K562 (cell line): ENCODE measurements around the gene TCP10L. TPM values are rescaled to one million over a fixed set of nuclear protein-coding genes. Genes with fewer than 3 reads are reported as not detected.

Source experiments
- ATF3 ChIP-seq, 2 experiments: fragments of 450-650 bp in 1 of 2; sonication (generic) in 1 of 2; formaldehyde crosslinking in 1 of 2; IDR thresholded peaks in 1 of 2; conservative IDR thresholded peaks in 1 of 2; 2 replicates each; pipeline versions ENCODE4 v1.6.1 to v1.8.1; 2016 to 2023; ENCODE audit warnings: mild to moderate bottlenecking in 2 of 2, moderate library complexity in 2 of 2, inconsistent platforms in 1 of 2, missing genetic modification reagents in 1 of 2
- CREB1 ChIP-seq, 2 experiments: sonication (generic) in 1 of 2; formaldehyde crosslinking in 1 of 2; IDR thresholded peaks; 2 replicates each; pipeline versions ENCODE4 v1.6.1 to v1.8.0; 2012 to 2022; ENCODE audit warnings: inconsistent platforms in 1 of 2, mild to moderate bottlenecking in 1 of 2, missing genetic modification reagents in 1 of 2, moderate library complexity in 1 of 2
- E2F8 ChIP-seq: fragments of 450-650 bp; IDR thresholded peaks from 2 replicates; pipeline ENCODE4 v1.7.1; 2018; ENCODE audit warnings: mild to moderate bottlenecking, low read depth; ENCODE audit not compliant: partially characterized antibody
- FOSL1 ChIP-seq: fragments of 200-800 bp; sonication (Bioruptor generic); conservative IDR thresholded peaks from 2 replicates; pipeline ENCODE4 v1.6.1; 2016; ENCODE audit warnings: missing genetic modification characterization, missing compliant biosample characterization
- L3MBTL2 ChIP-seq: fragments of 450-650 bp; IDR thresholded peaks from 2 replicates; pipeline ENCODE4 v1.6.1; 2016; ENCODE audit warnings: mild to moderate bottlenecking, moderate library complexity
- MCM5 ChIP-seq: fragments of 450-650 bp; IDR thresholded peaks from 2 replicates; pipeline ENCODE4 v1.6.1; 2016; ENCODE audit warnings: low read depth
- MNT ChIP-seq, 2 experiments: fragments of 450-650 bp; conservative IDR thresholded peaks; 2 replicates each; pipeline ENCODE4 v1.6.1; 2017; ENCODE audit warnings: mild to moderate bottlenecking in 2 of 2, moderate library complexity in 2 of 2
- PCBP2 ChIP-seq: fragments of 200-400 bp; formaldehyde crosslinking; IDR thresholded peaks from 2 replicates; pipeline ENCODE4 v1.6.1; 2018; ENCODE audit warnings: low read length, low read depth, mild to moderate bottlenecking, moderate library complexity; ENCODE audit not compliant: poor library complexity, severe bottlenecking
- SAFB ChIP-seq: fragments of 200-400 bp; formaldehyde crosslinking; IDR thresholded peaks from 2 replicates; pipeline ENCODE4 v1.6.1; 2017; ENCODE audit warnings: low read depth, low read length, borderline replicate concordance
- SOX6 ChIP-seq: fragments of 450-650 bp; IDR thresholded peaks from 2 replicates; pipeline ENCODE4 v1.6.1; 2014; ENCODE audit warnings: mild to moderate bottlenecking
- SP2 ChIP-seq: IDR thresholded peaks from 2 replicates; pipeline ENCODE4 v1.6.1; 2011; ENCODE audit warnings: mild to moderate bottlenecking, low read depth, low read length, moderate library complexity; ENCODE audit not compliant: poor library complexity, severe bottlenecking; ENCODE audit errors: extremely low read depth
- ZNF609 ChIP-seq: sonication (generic); formaldehyde crosslinking; IDR thresholded peaks from 2 replicates; pipeline ENCODE4 v1.8.1; 2023; ENCODE audit warnings: missing genetic modification reagents, mild to moderate bottlenecking, borderline replicate concordance
- ZNF76 ChIP-seq: fragments of 250-450 bp; sonication (Bioruptor Pico); IDR thresholded peaks from 2 replicates; pipeline ENCODE4 v1.4.0; 2020; ENCODE audit warnings: mild to moderate bottlenecking, moderate library complexity, borderline replicate concordance
- ZNF785 ChIP-seq: fragments of 250-450 bp; sonication (Bioruptor Pico); IDR thresholded peaks from 2 replicates; pipeline ENCODE4 v1.4.0; 2020; ENCODE audit warnings: mild to moderate bottlenecking
- polyA plus RNA-seq, 8 experiments: library from polyadenylated mRNA; depleted of rRNA in 4 of 8; stranded (reverse) in 5 of 8; unstranded in 3 of 8; fragments of >200 nt; fragmentation: Nextera tagmentation in 2 of 8; fragmentation: Illumina TruSeq in 1 of 8; extraction: Ambion mirVana in 2 of 8; extraction: Trizol in 1 of 8; gene quantifications; 2 replicates each; pipeline versions ENCODE4 v1.2.1 to v1.2.3, GENCODE V29; 2011 to 2014; ENCODE audit warnings: inconsistent platforms in 1 of 8, missing spikeins in 1 of 8
- total RNA-seq, 7 experiments: library from RNA; depleted of rRNA in 6 of 7; stranded (reverse); fragments of >200 nt in 6 of 7; fragmentation: Illumina TruSeq in 2 of 7; extraction: Trizol in 2 of 7; gene quantifications; 2 replicates each; pipeline versions ENCODE4 v1.2.1 to v1.2.3, GENCODE V29; 2011 to 2021; ENCODE audit warnings: low replicate concordance in 1 of 7

Gene TCP10L
- total and polyA plus RNA-seq, 9 of the 15 experiments (the other 6 are each of a cell fraction or from before 2014, with no cell fraction given): 0.34 to 0.91 (median 0.56) TPM; not detected in 2

- no peak for TF ChIP-seq PCBP2
- TF ChIP-seq SP2: no peak
- 0 out of 2 replicates have a peak, but pooled peaks have one; percentile 33 for TF ChIP-seq FOSL1 (tag)
- TF ChIP-seq MCM5: no peak
- TF ChIP-seq ZNF76: 0 out of 2 replicates have a peak, but pooled peaks have one; percentile 29
- TF ChIP-seq L3MBTL2: peak; percentile 69
- TF ChIP-seq MNT (conservative IDR thresholded peaks at IDR 0.05): no peak
- no peak for TF ChIP-seq ZNF785
- no peak for TF ChIP-seq ZNF609 (CRISPR knock-in tag)
- no peak for TF ChIP-seq E2F8
- TF ChIP-seq SOX6: no peak; the same call in 1 of the 2 replicates
- TF ChIP-seq CREB1 (IDR thresholded peaks at IDR 0.05): no peak
- TF ChIP-seq CREB1 (CRISPR knock-in tag; IDR thresholded peaks at IDR 0.05): no peak
- peak; percentile 70 for TF ChIP-seq ATF3 (IDR thresholded peaks at IDR 0.05)
- no peak for TF ChIP-seq ATF3 (CRISPR knock-in tag; conservative IDR thresholded peaks at IDR 0.05)
- no peak for TF ChIP-seq SAFB
These were observed 30.3 kb downstream of the TCP10L start (continued) for GRCh38 chr21:32554832-32555638.
